HG02759 (cell line): Measurements from ENCODE around the gene GPATCH3.
"Not testable (repeated sequence)": the region's sequence is repeated elsewhere in the genome, so short reads cannot be mapped to it uniquely, and the experiment has no call there.

Experiments
- ATAC-seq: cut with Tn5 transposase; IDR thresholded peaks from one replicate; pipeline ENCODE4 v1.9.1; 2021; ENCODE audit warnings: mild to moderate bottlenecking, moderate library complexity; ENCODE audit not compliant: unreplicated experiment

Gene GPATCH3

GRCh38 chr1:26900001-26900814 lies at the start of gene GPATCH3:
Gene GPATCH3, minus strand, starts transcription at chr1:26900467. Its CDS starts 25 bp downstream, at chr1:26900442.
- peak; percentile 71 for ATAC-seq

GRCh38 chr1:26949926-26950319 lies 49.7 kb upstream of the GPATCH3 start:
- ATAC-seq, result no peak

GRCh38 chr1:26949266-26949925 lies 49.1 kb upstream of the GPATCH3 start:
- ATAC-seq, result no peak

GRCh38 chr1:26948725-26949057 lies 48.4 kb upstream of the GPATCH3 start:
- not testable (repeated sequence) for ATAC-seq

- no peak for ATAC-seq
Observed at GRCh38 chr1:26946270-26946669, 46.0 kb upstream of the GPATCH3 start.

- no peak for ATAC-seq
Observed at GRCh38 chr1:26945728-26946127, 45.5 kb upstream of the GPATCH3 start.

GRCh38 chr1:26945138-26945537 lies 44.9 kb upstream of the GPATCH3 start:
- ATAC-seq, result no peak

- ATAC-seq, result no peak
Observed at GRCh38 chr1:26942656-26943055, 42.4 kb upstream of the GPATCH3 start.

GRCh38 chr1:26941311-26941710 lies 41.0 kb upstream of the GPATCH3 start:
- ATAC-seq, result no peak

GRCh38 chr1:26938659-26939025 lies 38.4 kb upstream of the GPATCH3 start:
- no peak for ATAC-seq

GRCh38 chr1:26938004-26938658 lies 37.9 kb upstream of the GPATCH3 start:
- ATAC-seq, result no peak

GRCh38 chr1:26936823-26937222 lies 36.6 kb upstream of the GPATCH3 start:
- no peak for ATAC-seq

GRCh38 chr1:26932531-26932930 lies 32.3 kb upstream of the GPATCH3 start:
- ATAC-seq, result no peak

- no peak for ATAC-seq
Observed at GRCh38 chr1:26923711-26924110, 23.4 kb upstream of the GPATCH3 start.

GRCh38 chr1:26922901-26923300 lies 22.6 kb upstream of the GPATCH3 start:
- no peak for ATAC-seq

GRCh38 chr1:26922431-26922729 lies 22.1 kb upstream of the GPATCH3 start:
- ATAC-seq, result no peak

GRCh38 chr1:26921540-26922430 lies 21.5 kb upstream of the GPATCH3 start, which contains the start of gene NUDC:
Gene NUDC, plus strand, starts transcription at chr1:26921743. Its CDS starts 106 bp downstream, at chr1:26921849.
- peak; percentile 96 for ATAC-seq

- peak; percentile 17 for ATAC-seq
Observed at GRCh38 chr1:26921126-26921539, 20.9 kb upstream of the GPATCH3 start.

- ATAC-seq, result no peak
Observed at GRCh38 chr1:26915204-26915842, 15.1 kb upstream of the GPATCH3 start.

- no peak for ATAC-seq
Observed at GRCh38 chr1:26913754-26914619, 13.7 kb upstream of the GPATCH3 start, which contains the start of gene NR0B2. Gene NR0B2, minus strand, starts transcription at chr1:26913975. Its CDS starts 35 bp downstream, at chr1:26913940.
